ENCODE data around the gene ADIPOQ. TPM values are rescaled to one million over a fixed set of nuclear protein-coding genes. Genes with fewer than 3 reads are reported as not detected.
"Not testable (repeated sequence)": the region's sequence is repeated elsewhere in the genome, so short reads cannot be mapped to it uniquely, and the experiment has no call there.

Gene ADIPOQ
- total RNA-seq, 2 donors from 2014 or later, result 6.8 to 8.8 TPM

DNA sequence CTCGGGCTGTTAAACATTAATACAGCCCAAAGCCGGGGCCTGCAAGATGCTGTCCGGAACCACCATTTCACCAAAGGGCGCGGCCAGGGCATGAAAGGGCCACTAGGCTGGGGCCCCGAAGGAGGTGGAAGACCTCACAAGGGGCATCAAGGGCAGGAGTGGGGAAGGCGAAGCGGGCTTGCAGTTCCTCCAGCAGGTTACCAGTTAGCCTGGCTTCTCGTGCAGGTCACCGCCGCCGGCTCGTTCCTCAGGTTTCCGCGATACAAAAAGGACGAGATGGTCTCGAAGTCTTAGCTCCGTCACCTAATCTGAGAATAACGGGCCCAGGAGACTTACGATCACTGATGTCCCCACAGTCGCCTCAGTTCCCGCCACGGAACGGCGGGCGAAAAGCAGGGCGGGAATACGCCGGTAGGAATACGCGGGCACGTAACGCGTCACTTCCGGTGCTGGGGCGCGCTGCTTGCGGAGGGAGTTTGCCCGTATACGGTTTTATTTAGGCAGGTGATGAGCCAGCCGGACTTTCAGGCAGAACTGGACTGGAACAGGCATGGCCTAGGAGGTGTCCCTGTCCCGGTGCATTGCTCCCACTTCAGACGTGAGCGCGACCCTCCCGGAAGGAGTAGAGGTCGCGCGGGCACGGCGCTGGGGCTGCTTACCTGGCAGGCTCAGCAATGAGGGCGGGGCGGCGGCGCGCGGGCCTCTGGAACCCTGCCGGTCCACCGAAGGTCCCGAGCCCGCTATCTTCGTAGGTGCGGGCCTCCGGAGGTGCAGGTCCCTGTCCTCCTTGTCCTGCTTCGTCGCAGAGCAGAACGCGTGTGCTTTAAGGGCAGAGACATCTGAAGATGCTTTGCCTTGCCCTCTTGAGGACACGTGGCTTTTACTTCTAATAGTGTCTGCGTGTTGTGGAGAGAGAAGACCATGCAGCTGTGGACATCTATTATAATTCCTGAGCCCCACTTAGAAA lies 36.1 kb upstream of the ADIPOQ start, which contains the start of gene RFC4:
Gene RFC4 (minus strand): TSS at position 394 of the 967 bp plus-strand sequence. CDS start 1,769 bp downstream, outside the sequence.
- peaks cover 6 to 19% of the 10 kb centered on the region in 2 donors for H3K4me1 ChIP-seq (ENCODE audit: control insufficient read depth in 1 of 2, low read depth in 2 of 2)
- peak; percentile 32 for DNase-seq (ENCODE audit: low spot score)
- no peaks in the 10 kb centered on the region for H3K9me3 ChIP-seq
- no peaks in the 10 kb centered on the region for H3K36me3 ChIP-seq
- TF ChIP-seq, protein P1, sequence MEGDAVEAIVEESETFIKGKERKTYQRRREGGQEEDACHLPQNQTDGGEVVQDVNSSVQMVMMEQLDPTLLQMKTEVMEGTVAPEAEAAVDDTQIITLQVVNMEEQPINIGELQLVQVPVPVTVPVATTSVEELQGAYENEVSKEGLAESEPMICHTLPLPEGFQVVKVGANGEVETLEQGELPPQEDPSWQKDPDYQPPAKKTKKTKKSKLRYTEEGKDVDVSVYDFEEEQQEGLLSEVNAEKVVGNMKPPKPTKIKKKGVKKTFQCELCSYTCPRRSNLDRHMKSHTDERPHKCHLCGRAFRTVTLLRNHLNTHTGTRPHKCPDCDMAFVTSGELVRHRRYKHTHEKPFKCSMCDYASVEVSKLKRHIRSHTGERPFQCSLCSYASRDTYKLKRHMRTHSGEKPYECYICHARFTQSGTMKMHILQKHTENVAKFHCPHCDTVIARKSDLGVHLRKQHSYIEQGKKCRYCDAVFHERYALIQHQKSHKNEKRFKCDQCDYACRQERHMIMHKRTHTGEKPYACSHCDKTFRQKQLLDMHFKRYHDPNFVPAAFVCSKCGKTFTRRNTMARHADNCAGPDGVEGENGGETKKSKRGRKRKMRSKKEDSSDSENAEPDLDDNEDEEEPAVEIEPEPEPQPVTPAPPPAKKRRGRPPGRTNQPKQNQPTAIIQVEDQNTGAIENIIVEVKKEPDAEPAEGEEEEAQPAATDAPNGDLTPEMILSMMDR (IDR thresholded peaks at IDR 0.05), result peak; percentile 7
- H3K27me3 ChIP-seq (replicated peaks; ENCODE audit: insufficient read depth), result no peaks in the 10 kb centered on the region
- H3K4me3 ChIP-seq, result peak within 1 kb of the TSS; percentile 99
- peak within 1 kb of the TSS; percentile 79 to 85 for H3K27ac ChIP-seq
- ATAC-seq (ENCODE audit: insufficient number of reproducible peaks, low FRiP score, low read depth), result peak; percentile 84

DNA sequence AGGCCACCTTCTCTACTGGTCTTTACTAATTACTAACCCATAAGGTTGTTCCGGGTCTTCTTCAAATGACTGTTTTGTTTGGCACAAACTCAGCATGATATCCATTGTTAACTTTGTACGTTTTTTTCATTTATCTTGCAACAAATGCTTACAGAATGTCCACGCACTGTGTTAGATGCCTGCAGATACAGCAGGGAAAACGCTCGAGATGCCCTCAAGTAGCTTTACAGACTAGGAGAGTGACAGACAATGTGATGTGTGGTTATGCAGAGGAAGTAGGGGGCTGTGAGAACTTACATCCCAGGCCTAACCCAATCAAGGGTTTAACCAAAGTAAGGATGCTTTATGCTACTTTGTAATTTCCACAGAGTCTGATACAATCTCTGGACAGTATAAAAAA lies 35.3 kb upstream of the ADIPOQ start:
- TF ChIP-seq, protein P1 (IDR thresholded peaks at IDR 0.05), result no peak
- Histone ChIP-seq H3K9me3 (no peaks in the 10 kb centered on the region), H3K27me3 (replicated peaks; ENCODE audit: insufficient read depth) (no peaks in the 10 kb centered on the region), H3K27ac (no peak overlapping the region), H3K36me3 (no peaks in the 10 kb centered on the region), H3K4me1 (ENCODE audit: control insufficient read depth in 1 of 2, low read depth in 2 of 2) (peaks cover 6 to 19% of the 10 kb centered on the region in 2 donors), H3K4me3 (peak overlapping the region; percentile 99)
- DNase-seq (ENCODE audit: low spot score), result no peak
- no peak for ATAC-seq (ENCODE audit: insufficient number of reproducible peaks, low FRiP score, low read depth)

DNA sequence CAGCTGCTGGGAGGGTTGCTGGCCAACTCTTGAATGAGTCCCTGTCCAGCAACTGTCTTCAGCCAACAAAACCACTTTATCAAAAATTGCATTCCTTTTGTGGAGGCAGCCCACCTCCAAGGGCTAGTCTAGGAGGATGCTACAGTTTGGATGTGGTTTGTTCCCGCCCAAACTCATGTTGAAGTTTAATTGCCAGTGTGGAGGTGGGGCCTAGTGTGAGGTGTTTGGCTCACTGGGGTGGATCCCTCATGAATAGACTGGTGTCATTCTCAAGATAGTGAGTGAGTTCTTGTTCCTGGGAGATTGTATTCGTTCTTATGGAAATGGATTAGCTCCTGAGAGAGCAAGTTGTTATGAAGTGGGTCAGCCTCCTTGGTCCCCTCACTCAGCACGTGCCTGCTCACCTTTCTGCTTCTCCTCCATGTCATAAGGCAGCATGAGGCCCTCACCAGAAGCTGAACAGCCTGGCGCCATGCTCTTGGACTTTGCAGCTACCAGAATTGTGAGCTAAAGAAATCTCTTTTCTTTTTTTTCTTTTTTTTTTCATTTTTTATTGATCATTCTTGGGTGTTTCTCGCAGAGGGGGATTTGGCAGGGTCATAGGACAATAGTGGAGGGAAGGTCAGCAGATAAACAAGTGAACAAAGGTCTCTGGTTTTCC lies 32.0 kb upstream of the ADIPOQ start:
- Histone ChIP-seq H3K27ac (no peak overlapping the region), H3K4me1 (ENCODE audit: control insufficient read depth in 1 of 2, low read depth in 2 of 2) (peaks cover 3 to 13% of the 10 kb centered on the region in 2 donors), H3K36me3 (no peaks in the 10 kb centered on the region), H3K4me3 (no peak overlapping the region), H3K9me3 (no peaks in the 10 kb centered on the region), H3K27me3 (replicated peaks; ENCODE audit: insufficient read depth) (no peaks in the 10 kb centered on the region)
- DNase-seq (ENCODE audit: low spot score), result no peak
- no peak for ATAC-seq (ENCODE audit: insufficient number of reproducible peaks, low FRiP score, low read depth)
- TF ChIP-seq, protein P1 (IDR thresholded peaks at IDR 0.05), result no peak

DNA sequence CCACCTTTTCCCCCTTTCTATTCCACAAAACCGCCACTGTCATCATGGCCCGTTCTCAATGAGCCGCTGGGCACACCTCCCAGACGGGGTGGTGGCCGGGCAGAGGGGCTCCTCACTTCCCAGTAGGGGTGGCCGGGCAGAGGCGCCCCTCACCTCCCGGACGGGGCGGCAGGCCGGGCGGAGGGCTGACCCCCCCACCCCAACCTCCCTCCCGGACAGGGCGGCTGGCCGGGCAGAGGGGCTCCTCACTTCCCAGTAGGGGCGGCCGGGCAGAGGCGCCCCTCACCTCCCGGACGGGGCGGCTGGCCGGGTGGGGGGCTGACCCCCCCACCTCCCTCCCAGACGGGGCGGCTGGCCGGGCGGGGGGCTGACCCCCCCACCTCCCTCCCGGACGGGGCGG lies 31.2 kb upstream of the ADIPOQ start:
- not testable (repeated sequence) for ATAC-seq (ENCODE audit: insufficient number of reproducible peaks, low FRiP score, low read depth); H3K4me1 ChIP-seq (ENCODE audit: control insufficient read depth in 1 of 2, low read depth in 2 of 2); H3K4me3 ChIP-seq; DNase-seq (ENCODE audit: low spot score); H3K27me3 ChIP-seq (replicated peaks; ENCODE audit: insufficient read depth); H3K27ac ChIP-seq; H3K9me3 ChIP-seq; H3K36me3 ChIP-seq

DNA sequence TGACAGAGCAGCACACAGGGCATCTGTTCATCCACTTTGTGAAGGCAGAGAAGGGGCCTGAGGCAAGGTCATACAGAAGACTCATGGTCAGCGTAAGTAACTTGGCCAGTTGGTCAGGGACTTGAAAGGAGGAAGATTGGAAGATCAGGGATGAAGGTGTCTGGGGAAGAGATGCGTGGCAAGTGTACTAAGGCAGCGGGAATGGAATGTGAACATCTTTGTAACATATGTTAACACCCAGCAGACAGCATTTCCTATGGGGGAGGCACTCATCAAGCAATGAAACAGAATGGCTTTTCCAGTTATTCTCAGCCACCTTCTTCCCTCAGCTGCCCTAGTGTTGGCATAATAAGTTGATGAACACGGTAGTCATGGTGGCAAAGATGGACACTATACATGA lies 28.4 kb upstream of the ADIPOQ start:
- Histone ChIP-seq H3K36me3 (no peaks in the 10 kb centered on the region), H3K27me3 (replicated peaks; ENCODE audit: insufficient read depth) (no peaks in the 10 kb centered on the region), H3K27ac (no peak overlapping the region), H3K9me3 (no peaks in the 10 kb centered on the region), H3K4me1 (ENCODE audit: control insufficient read depth in 1 of 2, low read depth in 2 of 2) (no peaks in the 10 kb centered on the region), H3K4me3 (no peak overlapping the region)
- ATAC-seq (ENCODE audit: insufficient number of reproducible peaks, low FRiP score, low read depth) (no peak), DNase-seq (ENCODE audit: low spot score) (no peak)
- TF ChIP-seq, protein P1 (IDR thresholded peaks at IDR 0.05), result no peak

Measured in thoracic aorta (tissue), 2 donors.